Left lung (tissue), 10 donors: Measurements from ENCODE around the gene CENPA. TPM values are rescaled to one million over a fixed set of nuclear protein-coding genes. Genes with fewer than 3 reads are reported as not detected.

ENCODE experiments used
- ATAC-seq: fragments of 200-7000 bp; cut with Tn5 transposase; one replicate; pipeline ENCODE4 v1.9.1; 2020; ENCODE audit warnings: moderate library complexity
- DNase-seq, 4 donors: peaks; one replicate each; pipeline ENCODE4 v3.0.0-alpha.2; 2013 to 2020
- H3K27ac ChIP-seq, 2 donors: fragments of 200-600 bp; sonication (generic) in 1 of 2; one replicate each; pipeline versions ENCODE4 v1.5.0 to v1.8.0; 2020 to 2021
- H3K27me3 ChIP-seq, 2 donors: fragments of 200-600 bp; sonication (generic) in 1 of 2; one replicate each; pipeline versions ENCODE4 v1.5.0 to v1.8.0; 2020 to 2021
- H3K36me3 ChIP-seq, 2 donors: fragments of 200-600 bp; sonication (generic) in 1 of 2; one replicate each; pipeline versions ENCODE4 v1.5.0 to v1.8.0; 2020 to 2021
- H3K4me1 ChIP-seq, 2 donors: fragments of 200-600 bp; one replicate each; pipeline ENCODE4 v1.8.0; 2021
- H3K4me3 ChIP-seq, 2 donors: fragments of 200-600 bp; sonication (generic) in 1 of 2; one replicate each; pipeline versions ENCODE4 v1.5.0 to v1.8.0; 2020 to 2021; ENCODE audit warnings: mild to moderate bottlenecking in 1 of 2
- H3K9me3 ChIP-seq, 2 donors: fragments of 200-600 bp; sonication (generic) in 1 of 2; one replicate each; pipeline versions ENCODE4 v1.5.0 to v1.8.0; 2020 to 2021
- CTCF ChIP-seq, 2 donors: fragments of 200-600 bp; sonication (generic) in 1 of 2; IDR thresholded peaks; one replicate each; pipeline versions ENCODE4 v1.5.0 to v1.8.0; 2021; ENCODE audit warnings: antibody characterized with exemption in 2 of 2
- intact Hi-C, 2 donors: fragments of 100-400 bp; cut with DNase I; formaldehyde crosslinking; loops; one replicate each; pipeline versions ENCODE4 v1.11.2 to v1.14.2; 2022
- polyA plus RNA-seq, 6 donors: library from polyadenylated mRNA; unstranded; fragments of 120-200 nt; gene quantifications; one replicate each; pipeline ENCODE4 v1.2.1, GENCODE V29; 2013; ENCODE audit not compliant: insufficient read length in 6 of 6
- total RNA-seq, 2 donors: library from RNA; stranded (reverse); fragmentation: NEBNext Ultra II Directional; extraction: Animal tissue kit (Norgen Biotek cat#: 25700); gene quantifications; one replicate each; pipeline ENCODE4 v1.2.1, GENCODE V29; 2021
- donor health status: DM: no; HTN: yes; CAD: no.
- donor health status: DM: no; HTN: no; CAD: no.

The CENPA gene
- total and polyA plus RNA-seq, 8 donors: 0.99 to 27.0 (median 12.5) TPM

- Histone ChIP-seq H3K4me3 (no peak overlapping the region), H3K9me3 (no peaks in the 10 kb centered on the region), H3K27me3 (no peaks in the 10 kb centered on the region), H3K27ac (no peak overlapping the region), H3K36me3 (no peaks in the 10 kb centered on the region), H3K4me1 (peaks cover 0 to 7% of the 10 kb centered on the region in 2 donors)
- TF ChIP-seq CTCF (IDR thresholded peaks at IDR 0.05): no peak
- ATAC-seq: no peak
- DNase-seq: no peak
- intact Hi-C loops: loop anchor here in 1 of 2 donors (10.0 kb wide), 1 partner anchor 136 kb away; no protein-coding TSS in a partner anchor
Measured at GRCh38 chr2:26740346-26740745, 45.5 kb upstream of the CENPA start.

- TF ChIP-seq CTCF (IDR thresholded peaks at IDR 0.05): no peak
- H3K9me3 ChIP-seq: no peaks in the 10 kb centered on the region
- DNase-seq: peak in 2 of 4 donors; percentile 49 to 82
- H3K27me3 ChIP-seq: no peaks in the 10 kb centered on the region
- H3K36me3 ChIP-seq: no peaks in the 10 kb centered on the region
- no peak overlapping the region for H3K27ac ChIP-seq
- no peak overlapping the region for H3K4me3 ChIP-seq
- H3K4me1 ChIP-seq: peaks cover 0 to 10% of the 10 kb centered on the region in 2 donors
- ATAC-seq: peak; percentile 20
- intact Hi-C loops: loop anchor here in 1 of 2 donors (10.0 kb wide), 1 partner anchor 136 kb away; no protein-coding TSS in a partner anchor
Measured at GRCh38 chr2:26740890-26741302, 45.0 kb upstream of the CENPA start.

GRCh38 chr2:26742048-26742770, 43.6 kb upstream of the CENPA start:
- Histone ChIP-seq H3K27me3 (no peaks in the 10 kb centered on the region), H3K4me3 (no peak overlapping the region), H3K4me1 (peaks cover 0 to 5% of the 10 kb centered on the region in 2 donors), H3K36me3 (no peaks in the 10 kb centered on the region), H3K27ac (no peak overlapping the region), H3K9me3 (no peaks in the 10 kb centered on the region)
- intact Hi-C loops: loop anchor here in 1 of 2 donors (10.0 kb wide), 1 partner anchor 137 kb away; no protein-coding TSS in a partner anchor
- DNase-seq (no peak), ATAC-seq (no peak)
- TF ChIP-seq CTCF (IDR thresholded peaks at IDR 0.05): no peak

- TF ChIP-seq CTCF (IDR thresholded peaks at IDR 0.05): no peak
- H3K36me3 ChIP-seq: no peaks in the 10 kb centered on the region
- intact Hi-C loops: loop anchor here (2.0 to 10.0 kb wide), 2 partner anchors 139 kb away; no protein-coding TSS in a partner anchor
- no peak overlapping the region for H3K27ac ChIP-seq
- no peaks in the 10 kb centered on the region for H3K9me3 ChIP-seq
- DNase-seq (peak in 1 of 4 donors; percentile 54), ATAC-seq (no peak)
- H3K4me1 ChIP-seq: peaks cover 0 to 5% of the 10 kb centered on the region in 2 donors
- no peaks in the 10 kb centered on the region for H3K27me3 ChIP-seq
- no peak overlapping the region for H3K4me3 ChIP-seq
Measured at GRCh38 chr2:26743852-26744251, 42.0 kb upstream of the CENPA start.

GRCh38 chr2:26744953-26745352, 40.9 kb upstream of the CENPA start:
- intact Hi-C loops: loop anchor here (2.0 to 10.0 kb wide), 2 partner anchors 140 kb away; no protein-coding TSS in a partner anchor
- no peak for DNase-seq
- H3K4me1 ChIP-seq: peaks cover 0 to 5% of the 10 kb centered on the region in 2 donors

More at GRCh38 chr2:26744953-26745352, 40.9 kb upstream of the CENPA start:
- no peak for TF ChIP-seq CTCF (IDR thresholded peaks at IDR 0.05)
- Histone ChIP-seq H3K9me3 (no peaks in the 10 kb centered on the region), H3K4me3 (no peak overlapping the region), H3K27me3 (no peaks in the 10 kb centered on the region), H3K27ac (no peak overlapping the region), H3K36me3 (no peaks in the 10 kb centered on the region)
- ATAC-seq: peak; percentile 52
